ENCODE results near the gene RCVRN.

The RCVRN gene

DNA sequence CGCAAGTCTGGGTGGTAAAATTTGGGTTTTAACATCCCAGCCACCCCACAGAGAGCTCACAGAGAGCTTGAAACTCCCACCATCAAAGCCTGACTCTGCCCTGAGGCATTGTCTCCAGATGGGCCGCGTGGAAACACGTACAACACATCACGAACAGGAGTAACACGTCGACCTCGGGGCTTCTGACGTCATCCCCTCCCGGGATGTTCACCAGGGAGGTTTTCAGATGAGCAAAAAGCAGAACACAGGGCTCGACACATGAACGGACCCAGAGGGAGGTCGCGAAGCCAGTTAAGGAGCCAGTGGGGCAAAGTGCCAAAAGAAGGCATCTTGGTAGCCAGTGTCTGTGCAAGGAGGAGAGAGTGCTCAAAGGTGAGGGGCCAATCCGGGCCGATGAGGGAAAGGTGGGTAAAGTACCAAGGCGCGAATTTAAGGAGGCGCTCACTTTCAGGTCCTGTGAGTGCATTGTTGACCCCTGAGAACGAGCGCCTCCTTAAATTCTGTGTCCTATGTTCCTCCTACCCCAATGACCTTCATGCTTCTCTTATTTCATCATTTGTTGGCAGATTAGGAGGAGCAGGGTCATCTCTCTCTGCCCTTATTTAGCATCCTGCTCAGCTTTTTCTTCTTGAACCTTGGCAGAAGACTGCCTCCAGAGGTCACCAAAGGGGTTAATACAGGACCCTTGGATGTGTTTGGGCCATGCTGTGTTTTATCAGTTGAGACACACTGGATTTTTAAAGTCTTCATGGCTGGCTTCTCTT, 5.6 kb downstream of the RCVRN start:
- no peak for DNase-seq (ENCODE audit: insufficient read length, low spot score)
- FAIRE-seq, result no peak

DNA sequence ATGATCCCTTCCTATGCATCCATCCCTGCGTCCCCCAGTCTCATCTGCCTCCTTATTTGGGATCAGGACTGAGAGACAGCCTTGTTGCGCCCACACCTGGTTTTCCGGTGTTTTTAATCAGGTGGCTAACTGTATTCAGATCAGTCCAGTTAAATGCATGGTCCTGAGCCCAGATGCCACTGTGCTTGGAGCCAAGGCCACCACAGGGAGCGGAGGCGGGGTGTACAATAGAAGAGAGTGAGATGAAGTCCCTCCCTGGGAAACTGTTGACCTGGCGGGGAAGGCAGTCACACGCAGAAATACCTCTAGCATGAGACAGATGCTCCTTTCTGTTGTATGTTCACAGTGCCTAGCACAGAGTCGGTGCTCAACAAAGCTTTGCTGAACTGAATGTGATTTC, 6.3 kb downstream of the RCVRN start:
- DNase-seq (ENCODE audit: insufficient read length, low spot score), result no peak
- no peak for FAIRE-seq

DNA sequence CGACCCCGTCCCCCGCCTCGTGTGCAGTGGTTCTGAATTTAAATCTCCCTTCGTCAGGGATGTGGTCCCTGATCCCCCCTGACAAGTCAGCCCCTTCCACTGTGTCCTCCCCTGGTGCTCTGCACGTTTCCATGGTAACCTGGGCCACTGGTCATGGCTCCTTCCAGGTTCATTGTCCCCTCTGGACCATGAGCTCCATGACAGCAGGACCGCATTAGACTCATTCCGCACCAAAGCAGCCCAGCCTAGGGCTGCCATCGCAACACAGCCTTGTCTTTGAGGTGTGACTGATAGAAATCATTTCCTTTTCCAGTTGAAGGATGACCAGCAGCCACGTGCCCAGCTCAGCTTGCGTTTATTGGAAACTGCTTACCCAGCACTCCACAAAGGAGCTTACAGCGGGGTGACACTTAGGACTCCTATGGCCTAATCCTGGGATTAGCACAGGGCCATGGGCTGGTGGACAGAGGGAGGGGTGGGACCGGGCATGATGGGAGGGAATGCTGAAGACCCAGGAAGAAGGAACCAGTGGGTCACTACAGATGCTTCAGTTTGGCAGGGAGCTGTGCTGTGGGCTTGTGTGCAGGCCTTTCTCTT, 7.6 kb downstream of the RCVRN start:
- no peak for FAIRE-seq
- no peak for DNase-seq (ENCODE audit: insufficient read length, low spot score)

DNA sequence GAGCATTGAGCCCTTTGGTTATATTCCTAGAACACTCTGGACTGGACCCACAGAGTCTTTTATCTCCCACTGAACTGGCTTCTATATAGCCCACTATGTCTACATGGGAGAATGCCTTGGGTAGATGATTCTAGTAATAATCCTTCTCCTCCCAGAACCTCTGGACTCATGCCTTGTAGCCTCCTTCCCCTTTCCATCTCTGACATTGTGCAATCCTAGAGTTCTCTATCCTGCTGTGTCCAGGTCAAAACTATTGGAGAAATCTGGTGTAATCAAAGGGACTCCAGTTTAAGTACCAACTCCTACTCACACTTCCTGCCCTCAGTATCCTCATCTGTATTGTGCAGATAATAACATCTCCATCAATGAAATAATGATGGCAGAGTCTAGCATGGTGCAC, 9.1 kb downstream of the RCVRN start:
- DNase-seq (ENCODE audit: insufficient read length, low spot score) (no peak), FAIRE-seq (no peak)

DNA sequence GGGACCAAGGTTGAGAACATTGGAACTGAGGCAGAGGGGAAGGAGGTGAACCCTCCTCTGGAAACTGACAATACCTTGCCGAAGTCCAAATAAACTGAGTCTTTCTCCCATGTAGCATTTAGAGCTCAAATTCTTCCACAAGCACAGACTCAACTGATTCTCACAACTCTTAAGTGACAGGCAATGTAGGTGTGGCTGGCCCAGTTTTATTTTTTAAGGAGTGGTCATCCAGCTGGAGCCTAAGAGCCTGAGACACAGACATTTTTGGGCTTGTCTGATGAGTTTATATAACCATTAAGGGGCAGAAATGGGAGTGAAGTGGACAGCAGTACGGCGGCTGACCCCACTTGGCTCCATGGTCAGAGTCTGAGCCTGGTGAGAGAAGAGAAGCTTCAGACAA, 10.8 kb downstream of the RCVRN start:
- DNase-seq (ENCODE audit: insufficient read length, low spot score) (no peak), FAIRE-seq (no peak)

DNA sequence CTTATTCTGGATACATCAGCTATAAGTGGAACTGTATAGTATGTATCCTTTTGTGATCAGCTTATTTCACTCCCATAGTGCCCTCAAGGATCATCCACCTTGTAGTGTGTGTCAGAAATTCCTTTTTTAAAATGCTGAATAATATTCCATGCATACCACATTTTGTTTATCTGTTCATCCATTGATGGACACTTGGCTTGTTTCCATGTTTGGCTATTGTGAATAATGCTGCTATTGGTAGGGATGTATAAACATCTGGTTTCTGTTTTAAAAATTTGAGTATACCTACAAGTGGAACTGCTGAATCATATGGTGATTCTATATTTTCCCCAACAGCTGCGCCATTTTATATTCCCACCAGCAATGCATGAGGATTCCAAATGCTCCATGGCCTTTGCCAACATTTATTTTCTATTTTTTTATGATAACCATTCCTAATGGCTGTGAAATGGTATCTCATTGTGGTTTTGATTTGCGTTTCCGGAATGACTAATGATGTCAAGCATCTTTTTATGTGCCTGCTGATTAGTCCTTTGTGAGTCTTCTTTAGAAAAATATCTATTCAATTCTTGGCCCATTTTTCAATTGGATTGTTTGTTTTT, 11.6 kb downstream of the RCVRN start:
- DNase-seq (ENCODE audit: insufficient read length, low spot score) (no peak), FAIRE-seq (no peak)

DNA sequence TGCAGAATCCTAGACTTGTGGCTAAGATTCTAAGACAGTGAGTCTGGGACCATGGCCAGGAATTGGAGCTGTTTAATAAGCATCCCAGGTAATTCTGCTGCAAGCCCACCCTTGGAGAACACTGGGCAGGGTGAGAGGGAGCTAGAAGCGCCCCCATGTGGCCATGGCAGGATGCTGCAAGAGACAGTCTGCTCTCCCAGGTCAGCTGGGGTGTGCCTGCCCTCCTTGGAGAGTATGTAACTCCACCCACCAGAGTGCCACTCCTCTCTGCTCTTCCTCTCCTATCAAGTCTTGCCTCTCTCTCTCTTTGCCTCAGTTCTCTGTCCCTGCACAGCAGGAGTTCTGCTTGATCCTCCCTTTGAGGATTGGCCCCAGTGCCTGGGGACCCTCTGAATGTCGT, 14.9 kb downstream of the RCVRN start:
- FAIRE-seq (no peak), DNase-seq (ENCODE audit: insufficient read length, low spot score) (peak; percentile 51)

DNA sequence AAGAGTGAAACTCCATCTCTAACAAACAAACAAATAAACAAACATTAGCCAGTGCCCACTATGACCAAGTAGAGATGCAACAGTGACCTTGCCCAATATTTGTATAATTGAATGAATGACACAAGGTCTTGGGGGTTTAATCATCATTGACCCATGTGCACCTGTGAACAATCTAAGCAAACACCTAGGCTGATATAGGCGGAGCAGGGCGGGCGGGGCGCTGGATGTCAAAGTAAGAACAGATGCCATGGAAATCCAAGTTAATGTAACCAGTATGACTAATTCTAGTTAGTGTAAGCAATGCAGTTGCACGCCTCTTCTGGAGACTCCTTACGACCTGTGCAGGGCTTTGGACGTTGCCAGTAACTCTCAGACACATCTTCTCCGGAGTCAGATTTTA, 17.6 kb downstream of the RCVRN start:
- no peak for DNase-seq (ENCODE audit: insufficient read length, low spot score)
- FAIRE-seq, result no peak

DNA sequence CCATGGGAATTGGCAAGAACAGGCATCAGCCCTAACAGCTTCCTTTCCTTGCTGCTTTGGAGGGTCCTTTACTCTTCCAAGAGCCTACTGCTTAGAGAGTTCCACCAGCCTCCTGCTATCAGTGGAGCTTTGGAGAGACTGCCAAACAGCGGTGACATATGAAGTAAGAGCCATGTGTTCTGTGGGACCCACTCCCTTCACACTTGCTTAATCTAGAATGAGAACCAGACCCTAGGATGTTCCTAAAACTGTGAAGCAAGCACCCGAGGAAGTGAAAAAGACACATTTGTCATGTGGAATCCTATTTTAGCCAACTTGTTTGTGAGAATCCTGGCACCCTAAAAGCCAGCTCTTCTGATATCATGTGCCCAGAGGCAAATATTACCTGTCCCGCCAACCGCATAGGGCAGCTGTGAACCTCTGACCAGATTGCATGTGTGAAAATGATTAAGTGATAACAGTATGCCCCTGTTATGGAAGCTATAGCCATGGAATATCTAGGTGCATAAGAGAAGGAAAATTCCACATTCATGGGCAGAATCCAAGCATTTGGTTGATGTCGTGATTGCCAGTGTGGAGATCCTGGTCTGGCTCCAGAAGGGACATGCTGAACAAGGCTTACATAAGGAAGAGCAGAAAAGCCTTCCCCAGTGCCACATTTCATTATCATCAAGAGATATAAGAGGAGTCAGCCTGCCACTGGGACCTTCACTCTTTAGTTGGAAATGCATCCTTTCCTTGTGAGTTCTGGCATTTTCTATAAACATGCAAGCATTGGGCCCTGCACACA, 18.7 kb downstream of the RCVRN start:
- FAIRE-seq (no peak), DNase-seq (ENCODE audit: insufficient read length, low spot score) (no peak)

DNA sequence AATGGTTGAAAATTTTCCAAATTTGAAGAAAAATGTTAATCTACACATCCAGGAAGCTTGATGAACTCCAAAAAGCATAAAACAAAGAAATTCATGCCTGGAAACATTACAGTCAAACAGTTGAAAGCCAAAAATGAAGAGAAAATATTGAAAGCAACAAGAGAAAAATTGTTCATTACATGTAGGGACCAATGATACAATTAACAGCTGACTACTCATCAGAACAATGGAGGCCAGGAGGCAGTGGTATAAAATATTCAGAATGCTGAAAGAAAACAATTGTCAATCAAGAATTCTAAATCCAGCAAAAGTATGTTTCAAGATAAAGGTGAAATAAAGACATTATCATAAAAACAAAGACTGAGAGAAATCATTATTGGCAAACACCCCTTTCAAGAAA, 21.6 kb downstream of the RCVRN start:
- no peak for FAIRE-seq

DNA sequence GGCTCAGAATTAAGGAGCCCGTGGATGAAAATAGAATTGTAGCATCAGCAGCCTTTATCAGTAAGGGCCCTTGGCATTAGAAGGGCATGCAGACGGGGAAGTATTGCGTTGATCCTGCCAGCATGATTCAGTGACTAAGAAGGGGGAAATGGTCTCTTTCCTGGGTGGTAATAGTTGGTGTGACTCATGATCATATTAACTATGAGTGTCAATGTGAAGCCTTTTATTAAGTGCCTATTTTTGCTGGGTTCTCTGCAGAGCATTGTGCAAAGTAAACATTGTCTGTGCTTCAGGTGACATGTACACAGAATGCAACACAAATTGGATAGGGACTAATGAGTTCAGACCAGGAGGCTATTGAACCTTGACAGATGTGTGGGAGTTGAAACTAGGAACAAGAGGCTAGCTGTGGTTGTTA, 24.5 kb downstream of the RCVRN start:
- DNase-seq (ENCODE audit: insufficient read length, low spot score) (peak; percentile 56), FAIRE-seq (peak; percentile 54)

More for the DNA sequence above, 21.6 kb downstream of the RCVRN start:
- DNase-seq (ENCODE audit: insufficient read length, low spot score), result no peak

DNA sequence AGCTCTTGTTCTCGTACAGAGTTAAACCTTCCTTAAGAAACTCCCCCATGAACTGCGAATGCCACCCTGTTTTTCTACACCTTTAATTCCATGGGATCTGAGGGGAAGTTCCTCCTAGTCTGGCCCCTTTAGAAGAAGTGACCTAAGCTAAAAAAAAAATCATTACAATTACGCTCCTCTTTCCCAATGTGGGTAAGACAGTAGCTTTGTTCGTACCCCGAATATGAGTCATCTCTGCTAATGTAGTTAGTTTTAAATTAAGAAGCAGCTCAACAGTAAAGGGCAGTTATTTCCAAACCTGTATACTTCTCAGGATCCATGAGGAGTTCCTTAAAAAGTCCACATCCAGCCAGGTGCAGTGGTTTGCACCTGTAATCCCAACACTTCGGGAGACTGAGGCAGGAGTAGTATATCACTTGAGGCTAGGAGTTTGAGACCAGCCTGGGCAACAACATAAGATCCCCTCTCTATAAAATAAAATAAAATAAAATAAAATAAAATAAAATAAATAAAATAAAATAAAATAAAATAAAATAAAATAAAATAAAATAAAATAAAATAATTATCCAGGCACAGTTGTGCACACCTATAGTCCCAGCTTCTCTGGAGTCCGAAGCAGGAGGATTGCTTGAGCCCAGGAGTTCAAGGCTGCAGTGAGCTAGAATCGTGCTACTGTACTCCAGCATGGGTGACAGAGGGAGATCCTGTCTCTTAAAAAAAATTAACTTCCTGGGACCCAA, 26.1 kb downstream of the RCVRN start:
- FAIRE-seq (no peak), DNase-seq (ENCODE audit: insufficient read length, low spot score) (no peak)

DNA sequence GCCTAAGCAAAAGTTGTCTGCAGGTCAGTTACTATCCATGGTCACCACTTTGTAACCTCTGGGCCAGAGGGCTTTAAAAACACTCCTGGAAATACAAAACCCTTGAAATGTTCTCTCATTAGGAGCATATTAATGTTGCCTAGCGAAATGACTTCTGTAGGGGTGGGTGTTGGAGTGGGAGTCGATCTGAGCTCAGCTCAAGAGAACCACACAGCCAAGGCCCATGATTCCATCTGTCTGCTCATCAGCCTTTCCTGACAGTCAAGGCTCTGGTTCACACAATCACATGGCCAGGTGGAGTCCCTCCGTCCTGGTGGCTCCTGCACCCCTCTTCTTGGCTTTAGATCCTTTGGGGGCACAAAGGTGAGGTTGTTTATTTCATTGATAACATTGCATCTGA, 26.7 kb downstream of the RCVRN start:
- DNase-seq (ENCODE audit: insufficient read length, low spot score) (no peak), FAIRE-seq (no peak)

DNA sequence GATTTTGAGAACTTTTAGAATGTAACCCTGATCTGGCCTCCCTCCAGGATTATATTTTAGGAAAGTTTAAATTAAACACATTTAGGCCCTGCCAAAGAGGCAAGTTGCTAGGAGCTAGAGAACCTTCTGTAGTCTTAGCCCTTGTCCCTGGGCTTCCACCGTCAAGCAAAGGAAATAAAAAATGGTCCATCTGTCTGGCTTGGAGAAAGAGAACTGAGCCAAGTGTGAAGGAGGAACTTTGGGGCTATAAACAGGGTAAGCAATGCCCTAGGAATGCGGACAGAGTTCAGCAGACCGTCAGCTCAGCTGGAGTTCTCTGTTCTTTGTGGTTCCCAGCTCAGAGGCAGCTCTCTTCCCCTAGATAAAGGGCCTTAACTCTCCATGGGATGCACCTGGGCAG, 29.6 kb downstream of the RCVRN start:
- FAIRE-seq (no peak), DNase-seq (ENCODE audit: insufficient read length, low spot score) (no peak)

DNA sequence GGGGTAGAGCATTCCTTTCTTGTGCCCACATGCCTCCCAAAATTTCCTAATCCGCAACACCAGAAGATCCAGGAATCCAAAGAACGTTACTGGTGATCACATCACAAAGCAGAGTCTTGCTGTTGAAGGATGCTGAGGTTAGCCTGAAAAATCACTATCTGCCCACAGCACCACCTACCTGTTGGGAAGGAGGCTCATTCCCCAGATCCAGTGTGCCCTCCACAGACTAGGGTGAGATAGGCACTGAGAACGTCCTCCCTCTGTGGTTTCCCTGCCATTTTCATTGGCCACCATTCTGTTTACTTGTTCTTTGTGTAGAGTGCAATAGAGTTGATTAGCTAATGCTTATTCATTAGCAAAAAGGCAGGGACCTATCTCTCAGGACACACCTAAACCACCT, 30.3 kb downstream of the RCVRN start:
- no peak for FAIRE-seq
- DNase-seq (ENCODE audit: insufficient read length, low spot score), result no peak

DNA sequence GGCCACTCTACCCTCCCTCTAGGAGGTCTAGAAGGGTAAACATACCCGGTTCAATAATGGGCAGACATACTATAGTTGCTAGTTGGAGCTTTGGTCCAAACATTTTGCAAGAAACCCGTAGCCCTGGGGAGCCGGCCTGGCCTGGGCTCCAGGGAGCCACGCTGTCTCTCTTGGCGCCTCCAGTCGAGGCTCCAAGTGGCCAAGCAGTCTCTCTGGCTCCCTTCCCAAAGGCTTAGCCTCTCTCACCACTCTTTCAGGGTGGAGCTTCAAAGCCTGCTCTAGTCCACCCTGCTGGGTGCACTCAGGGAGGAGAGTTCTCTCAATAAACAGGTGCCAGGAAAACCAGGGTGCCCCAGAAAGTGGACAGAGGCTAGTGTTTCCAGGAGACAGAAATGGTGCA, 32.2 kb downstream of the RCVRN start:
- FAIRE-seq (no peak), DNase-seq (ENCODE audit: insufficient read length, low spot score) (no peak)

DNA sequence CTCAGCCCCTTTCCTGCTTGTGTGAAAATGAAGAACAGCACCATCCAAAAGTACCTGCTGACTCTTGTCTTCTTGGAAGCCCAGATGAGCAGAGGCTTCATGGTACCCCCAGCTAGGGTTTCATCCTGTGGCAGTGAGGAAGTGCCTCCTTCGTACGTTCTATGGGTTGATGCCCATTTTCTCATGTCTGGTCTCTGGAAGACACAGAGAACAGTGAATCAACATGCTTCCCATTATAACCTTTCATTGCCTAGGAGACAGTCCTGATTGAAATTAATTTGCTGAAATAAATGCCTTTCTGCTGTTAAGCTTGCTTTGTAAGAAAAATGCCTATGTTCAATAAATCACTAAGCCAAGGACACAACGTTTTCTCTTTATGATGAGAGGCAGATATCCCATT, 36.5 kb downstream of the RCVRN start:
- no peak for FAIRE-seq
- no peak for DNase-seq (ENCODE audit: insufficient read length, low spot score)

DNA sequence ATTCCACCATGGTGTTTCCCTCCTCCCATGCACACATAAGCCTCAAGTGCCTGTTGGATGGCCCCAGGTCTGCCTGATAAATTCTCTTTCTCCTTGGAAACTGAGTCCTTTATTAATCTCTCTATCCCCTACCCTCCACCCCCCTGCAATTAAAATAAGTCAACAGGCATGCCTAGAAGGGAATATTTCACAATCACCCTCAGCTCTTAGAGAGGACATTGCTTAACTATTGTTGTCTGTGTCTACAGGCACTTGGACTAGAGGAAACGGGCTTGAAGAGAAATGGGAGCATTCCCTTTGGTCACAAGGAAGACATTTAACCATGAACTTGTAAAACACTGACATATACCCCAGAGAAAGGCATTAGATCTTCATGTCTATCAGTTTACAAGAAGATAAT, 39.5 kb downstream of the RCVRN start:
- no peak for DNase-seq (ENCODE audit: insufficient read length, low spot score)
- FAIRE-seq, result no peak

DNA sequence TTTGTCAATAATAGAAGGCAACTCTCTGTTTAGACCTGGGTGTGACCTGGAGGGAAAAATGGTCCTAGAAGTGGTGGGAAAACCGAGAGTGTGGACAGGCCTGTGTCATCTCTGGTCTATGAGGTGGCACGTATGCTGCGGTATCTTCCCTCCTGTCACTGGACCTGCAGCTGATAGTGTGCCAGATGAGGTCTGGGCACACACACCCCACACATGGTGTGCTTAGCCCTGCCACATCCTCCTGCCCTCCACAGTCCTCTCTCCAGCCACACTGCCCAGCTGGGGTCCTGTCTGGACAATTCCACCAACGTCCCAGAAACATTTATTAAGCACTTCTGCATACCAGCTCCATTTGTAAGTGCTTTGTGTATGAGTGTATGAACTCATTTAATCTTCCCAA, 42.1 kb downstream of the RCVRN start:
- FAIRE-seq, result no peak

DNA sequence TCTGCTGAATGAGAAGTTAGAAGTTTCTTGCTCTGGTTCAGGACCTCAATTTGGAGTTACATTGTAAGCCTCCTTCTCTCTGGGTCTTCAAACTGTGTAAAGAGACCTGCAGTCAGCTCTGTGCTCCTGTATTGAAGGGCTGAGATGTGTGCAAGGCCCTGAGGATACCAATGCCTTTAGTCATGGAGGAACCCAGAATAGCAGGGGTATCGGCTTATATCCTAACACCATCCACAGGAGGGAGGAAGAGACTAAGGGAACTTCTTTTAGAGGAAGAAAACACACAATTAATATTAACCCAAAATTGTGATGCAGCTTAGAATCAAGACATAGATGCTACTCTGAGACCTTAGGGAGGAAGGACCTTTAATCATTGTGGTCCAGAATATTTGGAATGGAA, 42.9 kb downstream of the RCVRN start:
- DNase-seq (ENCODE audit: insufficient read length, low spot score) (no peak), FAIRE-seq (no peak)

More for the DNA sequence above, 42.1 kb downstream of the RCVRN start:
- no peak for DNase-seq (ENCODE audit: insufficient read length, low spot score)

DNA sequence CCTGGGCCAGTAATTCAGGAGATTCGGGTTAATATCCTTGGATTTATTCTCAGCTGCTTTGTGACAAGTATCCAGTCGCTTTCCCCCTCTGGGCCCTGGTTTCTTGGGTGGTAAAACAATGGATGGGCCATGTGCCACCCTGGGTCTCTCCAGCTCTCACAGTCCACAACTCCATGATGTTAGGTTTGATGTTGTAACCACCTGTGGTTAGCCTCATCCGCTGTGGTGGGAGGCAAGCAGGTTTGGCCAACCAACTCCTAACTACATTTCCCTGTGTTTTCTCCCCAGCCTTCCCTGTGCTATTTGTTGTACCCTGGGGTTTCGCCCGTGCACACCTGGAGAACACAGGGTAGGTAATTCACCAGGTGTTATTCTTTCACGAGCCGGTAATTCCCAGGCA, 44.2 kb downstream of the RCVRN start:
- DNase-seq (ENCODE audit: insufficient read length, low spot score), result no peak
- FAIRE-seq, result no peak
